ENCODE measurements around the gene UBE3D.
"Not testable (repeated sequence)": the region's sequence is repeated elsewhere in the genome, so short reads cannot be mapped to it uniquely, and the experiment has no call there.

Gene UBE3D

DNA sequence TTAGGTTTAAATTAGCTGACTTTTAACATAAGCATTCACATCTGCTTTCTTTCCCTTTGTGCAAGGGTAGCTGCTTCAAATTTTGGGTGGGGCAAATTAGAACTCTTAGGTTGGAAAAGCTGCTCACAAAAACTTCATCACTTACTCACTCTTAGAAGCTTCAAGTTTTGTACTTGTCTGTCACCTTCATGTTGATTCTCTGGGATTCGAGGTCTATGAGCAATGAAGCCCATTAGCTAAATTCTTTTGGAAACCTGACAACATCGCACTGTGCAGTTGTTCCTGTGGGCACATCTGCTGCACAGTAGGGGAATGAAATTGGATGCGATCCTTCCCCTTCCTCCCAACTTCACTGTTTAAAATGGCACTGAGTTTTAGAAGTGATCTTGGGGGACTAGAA, 156.1 kb downstream of the UBE3D start:
- no peak for DNase-seq

DNA sequence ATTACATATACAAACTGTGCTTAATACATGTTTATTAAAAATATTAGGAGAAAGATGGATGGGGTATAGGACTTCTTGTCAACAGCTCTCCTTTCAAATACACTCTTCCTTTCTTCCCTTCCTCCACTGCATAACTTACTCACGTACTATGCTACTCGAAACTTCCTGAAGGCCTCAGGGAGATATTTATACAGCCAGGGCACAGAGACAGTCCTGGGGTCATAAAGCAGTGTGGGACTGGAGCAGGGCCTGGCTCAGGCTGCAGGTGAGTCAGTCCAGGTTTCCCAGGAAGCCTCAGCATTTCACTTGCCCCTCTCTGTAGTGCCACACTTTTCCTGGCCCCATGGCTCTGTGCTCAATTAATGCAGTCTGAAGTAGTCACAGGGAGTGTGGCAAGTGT, 157.0 kb downstream of the UBE3D start:
- no peak for DNase-seq

DNA sequence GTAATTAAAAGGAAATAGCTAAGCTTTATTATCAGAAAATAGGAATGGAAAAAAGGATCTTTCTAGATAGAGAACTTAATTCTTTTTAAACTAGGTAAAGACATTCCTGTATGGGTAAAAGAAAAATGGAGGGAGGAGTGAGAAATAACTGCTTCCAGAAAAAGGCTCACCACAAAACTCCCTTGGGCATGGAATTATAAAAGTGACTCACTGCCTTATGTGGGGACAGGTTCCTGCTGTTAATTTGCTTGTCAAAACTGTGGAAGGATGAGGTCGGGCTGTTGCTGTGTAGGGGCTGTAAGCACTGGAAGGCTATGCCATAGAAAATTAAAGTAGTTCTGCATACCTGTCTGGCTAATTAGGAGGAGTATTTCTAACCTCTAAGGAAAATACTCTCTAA, 158.7 kb downstream of the UBE3D start:
- no peak for DNase-seq

DNA sequence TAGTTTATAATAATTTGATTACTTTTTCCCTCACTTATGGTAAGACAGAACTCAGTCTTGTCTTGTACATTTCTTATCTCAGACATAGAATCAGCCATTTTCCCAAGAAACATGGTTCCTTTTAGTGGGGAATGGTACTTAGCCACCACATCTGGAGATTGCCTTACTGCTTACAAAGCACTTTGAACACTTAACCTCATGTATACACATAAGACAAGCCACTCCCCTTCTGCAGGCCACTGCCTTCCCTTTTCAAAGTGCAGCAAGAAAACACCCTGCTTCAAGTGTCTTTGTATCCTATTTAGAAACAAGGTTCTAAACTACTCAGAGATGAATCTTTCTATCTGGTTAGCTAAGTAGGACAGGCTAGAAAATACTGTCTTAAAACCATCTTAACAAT, 159.2 kb downstream of the UBE3D start:
- DNase-seq = no peak

DNA sequence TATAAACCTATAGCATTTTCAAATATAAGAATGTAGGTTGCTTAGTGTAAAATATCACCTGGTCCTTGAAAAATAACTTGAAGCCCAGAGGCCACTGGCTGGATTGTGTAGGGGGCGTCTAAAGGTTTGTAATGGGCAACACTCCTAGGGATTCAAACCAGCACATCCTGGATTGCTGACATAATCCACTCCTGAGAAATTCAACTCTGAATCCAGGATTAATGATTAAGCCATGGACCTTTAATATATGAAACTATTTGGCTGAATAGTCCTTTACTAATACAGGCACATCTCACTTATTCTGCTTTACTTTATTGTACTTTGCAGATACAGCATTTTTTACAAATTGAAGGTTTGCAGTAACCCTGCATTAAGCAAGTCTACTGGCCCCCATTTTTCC, 160.8 kb downstream of the UBE3D start:
- DNase-seq = no peak

DNA sequence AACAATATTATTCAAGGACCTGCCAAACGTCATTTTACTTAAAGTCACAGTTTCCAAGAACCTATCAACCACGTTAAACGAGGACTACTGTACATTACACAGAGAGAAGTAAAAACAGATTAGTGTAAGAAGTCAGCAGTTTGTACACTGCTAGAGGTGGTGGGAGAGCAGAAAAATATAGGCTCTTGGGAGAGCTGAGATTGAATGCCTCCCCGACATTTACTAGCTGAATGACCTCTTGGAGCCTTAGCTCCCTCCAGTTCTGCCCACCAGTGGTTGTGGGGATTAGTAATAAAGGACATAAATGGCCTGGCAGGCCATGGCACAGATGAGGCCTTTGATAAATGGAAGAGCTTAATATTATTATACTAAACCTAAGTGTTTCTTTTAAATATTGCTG, 161.4 kb downstream of the UBE3D start:
- no peak for DNase-seq

DNA sequence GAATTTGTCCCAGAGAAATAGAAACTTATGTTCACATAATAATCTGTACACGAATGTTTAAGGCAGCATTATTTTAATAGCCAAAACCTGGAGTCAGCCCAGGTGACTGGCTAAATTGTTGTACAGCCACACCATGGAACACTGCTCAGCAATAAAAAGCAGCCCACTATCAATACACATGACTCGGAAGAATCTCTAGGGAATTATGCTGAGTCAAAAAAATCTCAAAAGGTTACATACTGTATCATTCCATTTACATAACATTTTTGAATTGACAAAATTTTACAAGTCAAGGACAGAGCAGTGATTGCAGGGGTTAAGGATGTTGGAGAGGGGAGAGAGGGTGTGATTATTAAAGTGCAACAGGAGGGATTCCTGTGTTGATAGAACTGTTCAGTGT, 163.4 kb downstream of the UBE3D start:
- DNase-seq = no peak

DNA sequence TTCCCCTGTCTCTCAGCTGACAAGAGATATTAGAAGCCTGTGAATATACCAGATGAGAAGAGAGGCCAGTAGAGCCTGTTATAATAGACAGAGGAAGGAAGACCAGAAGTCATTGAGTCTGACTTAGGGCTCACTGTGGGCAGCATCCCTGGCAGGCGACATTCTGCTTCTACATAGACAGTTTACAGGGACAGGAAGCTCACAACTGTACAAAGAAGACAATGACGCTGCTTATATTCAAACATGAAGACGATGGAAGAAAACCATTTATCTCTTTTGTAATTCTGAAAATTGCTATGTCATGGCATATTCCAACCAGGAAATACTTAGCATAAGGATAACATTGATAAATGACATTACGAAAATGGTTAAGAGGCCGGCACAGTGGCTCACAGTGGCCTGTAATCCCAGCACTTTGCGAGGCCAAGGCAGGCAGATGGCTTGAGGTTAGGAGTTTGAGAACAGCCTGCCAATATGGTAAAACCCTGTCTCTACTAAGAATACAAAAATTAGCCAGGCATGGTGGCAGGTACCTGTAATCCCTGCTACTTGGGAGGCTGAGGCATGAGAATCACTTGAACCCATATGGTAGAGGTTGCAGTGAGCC, 170.9 kb downstream of the UBE3D start:
- no peak for DNase-seq

DNA sequence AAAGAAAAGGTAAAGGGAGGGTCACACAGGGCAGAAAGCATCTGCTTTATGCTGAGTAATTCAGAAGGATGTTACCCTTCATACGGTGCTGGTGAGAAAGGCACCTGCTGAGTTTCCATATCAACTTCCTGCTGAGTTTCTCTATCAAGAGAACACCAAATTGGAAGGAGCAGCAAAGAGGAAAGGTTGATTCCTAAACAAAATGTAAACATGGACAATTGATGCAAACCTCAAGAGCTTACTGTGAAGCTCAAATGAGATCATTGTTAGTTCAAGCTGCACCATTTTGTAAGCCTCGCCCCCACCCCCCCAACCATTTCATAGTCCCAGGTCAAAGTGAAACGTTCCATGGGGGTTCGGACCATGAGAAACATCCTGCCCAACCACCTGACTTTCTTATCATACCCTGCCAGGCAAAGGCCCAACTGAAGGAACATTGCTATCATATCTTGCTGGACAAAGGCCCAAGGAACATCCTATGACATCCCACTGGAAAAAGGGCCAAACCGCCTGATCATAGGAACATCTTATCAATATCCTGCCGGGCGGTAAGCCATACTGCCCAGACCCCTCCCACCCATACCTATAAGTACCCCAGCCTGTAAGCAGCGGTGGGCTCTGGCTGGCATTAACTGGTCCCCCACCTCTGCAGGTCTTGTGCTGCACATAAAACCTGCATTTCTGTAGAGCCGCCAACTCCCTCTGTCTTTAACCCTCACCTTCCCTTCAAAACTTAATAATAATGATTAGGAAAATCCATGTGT, 171.6 kb downstream of the UBE3D start:
- no peak for DNase-seq

DNA sequence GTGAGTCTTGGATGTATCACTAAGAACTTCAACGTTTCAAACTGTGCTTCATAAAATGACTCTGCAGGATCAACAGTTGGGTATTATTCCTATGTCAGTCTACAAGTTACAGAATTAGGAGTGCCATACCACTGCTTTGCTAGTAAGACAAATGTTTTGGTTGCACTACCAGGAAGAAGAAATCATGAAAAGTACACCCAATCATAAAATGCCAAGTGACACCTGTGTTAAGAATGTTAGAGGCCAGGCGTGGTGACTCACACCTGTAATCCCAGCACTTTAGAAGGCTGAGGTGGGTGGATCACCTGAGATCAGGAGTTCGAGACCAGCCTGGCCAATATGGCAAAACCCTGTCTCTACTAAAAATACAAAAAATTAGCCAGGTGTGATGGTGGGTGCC, 174.1 kb downstream of the UBE3D start:
- not testable (repeated sequence) for DNase-seq

DNA sequence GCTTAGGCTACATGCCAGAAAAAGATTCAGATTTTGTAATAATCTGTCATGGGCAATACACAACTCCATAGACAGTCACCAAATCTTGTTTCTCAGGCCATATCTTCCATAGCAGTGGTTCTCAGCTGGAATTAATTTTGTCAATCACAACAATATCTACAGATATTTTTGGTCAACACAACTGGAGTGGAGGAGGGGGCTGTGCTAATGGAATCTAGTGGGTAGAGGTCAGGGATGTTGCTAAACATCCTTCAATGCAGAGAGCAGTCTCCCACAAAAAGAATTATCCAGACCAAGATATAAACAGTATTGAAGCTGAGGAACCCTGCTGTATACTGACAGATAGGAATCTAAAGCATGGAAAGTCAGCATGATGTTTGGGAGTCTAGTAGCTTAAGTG, 174.6 kb downstream of the UBE3D start:
- no peak for DNase-seq

DNA sequence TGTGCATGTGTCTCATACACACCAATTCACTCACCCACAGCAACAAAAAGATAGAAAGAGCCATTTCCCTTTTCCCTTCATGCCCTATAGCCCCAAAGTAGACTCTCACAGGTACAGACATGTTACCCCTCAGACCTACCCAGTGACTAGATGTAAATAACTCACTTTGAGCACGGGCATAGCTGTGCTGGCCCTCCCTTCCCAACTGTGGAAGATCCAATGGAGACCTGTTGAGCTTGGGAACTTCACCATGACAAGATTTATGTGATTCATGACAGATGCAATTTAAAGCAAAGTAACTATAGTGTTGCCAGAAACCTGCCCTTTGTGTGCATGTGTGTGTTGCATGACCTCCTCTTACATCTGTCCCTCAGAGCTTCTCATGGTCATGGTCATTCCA, 175.4 kb downstream of the UBE3D start:
- DNase-seq = no peak

DNA sequence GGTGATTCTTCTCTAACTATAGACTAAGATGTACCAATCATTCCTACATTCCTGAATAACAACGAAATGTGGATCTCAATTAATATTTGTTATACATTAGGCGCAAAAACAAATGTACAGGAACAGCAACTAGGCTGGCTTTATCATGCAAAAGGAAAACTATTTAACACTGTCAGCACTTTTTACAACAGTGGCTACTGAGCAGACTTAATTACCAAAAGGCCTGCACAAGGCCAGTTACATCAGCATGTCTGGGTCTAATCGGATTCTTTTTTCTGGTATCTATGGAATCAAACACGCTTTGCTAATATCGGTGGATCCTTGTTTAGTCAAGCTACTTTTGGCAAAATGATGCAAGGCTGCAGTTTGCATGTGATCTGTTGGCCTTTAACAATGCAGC, 176.5 kb downstream of the UBE3D start:
- no peak for DNase-seq

DNA sequence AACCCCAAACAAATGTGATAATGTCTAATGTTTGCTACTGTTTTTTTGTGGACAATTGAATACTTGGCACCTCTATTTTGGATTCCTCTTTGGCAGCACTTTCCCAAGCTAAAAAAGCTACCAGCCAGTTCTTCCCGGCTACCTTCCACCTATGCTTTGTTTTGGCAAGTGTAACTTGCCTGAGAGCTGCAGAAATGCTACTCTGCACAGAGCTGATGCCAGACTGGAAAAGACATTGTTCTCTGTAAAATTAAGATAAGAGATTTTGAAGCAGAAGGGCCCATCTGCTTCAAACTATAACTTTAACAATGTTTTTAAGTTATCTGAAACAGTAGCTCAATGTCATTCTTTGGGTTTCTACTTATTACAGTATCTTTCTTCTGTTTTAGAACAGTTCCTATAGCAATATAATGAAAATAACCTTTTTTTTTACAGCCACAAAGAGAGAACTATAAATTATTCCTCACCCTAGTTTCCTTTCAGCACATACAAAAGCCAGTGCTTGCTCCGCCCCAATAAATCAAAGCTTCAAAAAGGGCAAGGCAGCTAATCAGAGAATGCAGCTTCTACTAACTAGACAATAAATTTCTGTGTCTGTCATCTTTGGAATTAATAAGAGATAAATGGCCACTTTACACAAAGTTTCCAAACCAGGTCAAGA, 183.1 kb downstream of the UBE3D start:
- DNase-seq = no peak

DNA sequence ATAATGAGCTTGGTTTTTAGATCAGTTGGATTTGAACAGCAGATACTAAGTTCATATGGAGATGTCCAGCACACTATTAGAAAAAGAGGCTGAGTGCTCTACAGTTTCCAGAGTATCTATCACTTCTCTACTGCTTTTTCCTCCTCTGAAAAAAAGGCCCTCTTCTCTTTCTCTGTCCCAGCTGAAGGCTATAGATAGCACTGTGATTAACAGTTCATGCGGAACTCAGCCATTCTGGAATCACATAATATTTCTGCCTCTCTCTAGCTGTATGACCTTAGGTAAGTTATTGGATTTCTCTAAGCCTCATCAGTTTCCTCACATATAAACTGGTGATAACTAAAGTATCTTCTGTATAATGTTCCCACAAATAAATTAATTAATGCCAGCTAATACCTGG, 184.1 kb downstream of the UBE3D start:
- DNase-seq = no peak

DNA sequence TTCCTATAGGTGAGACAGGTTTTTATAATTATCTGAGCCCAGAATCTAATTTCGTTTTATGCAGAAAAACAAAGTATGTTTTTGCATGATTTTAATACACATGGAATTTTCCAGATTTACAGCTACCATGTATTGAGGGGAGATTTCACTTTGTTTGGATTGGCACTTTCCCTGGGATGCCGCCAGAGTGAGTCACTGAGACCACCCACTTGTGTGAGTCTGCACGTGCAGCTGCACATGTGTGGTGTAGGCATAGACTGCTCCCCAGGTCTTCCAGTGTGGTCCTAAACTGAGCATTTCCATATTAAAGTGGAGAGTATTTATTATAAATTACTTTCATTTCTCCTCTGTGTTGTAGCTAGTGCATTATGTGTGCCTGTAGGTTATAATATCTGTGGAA, 186.8 kb downstream of the UBE3D start:
- no peak for DNase-seq

DNA sequence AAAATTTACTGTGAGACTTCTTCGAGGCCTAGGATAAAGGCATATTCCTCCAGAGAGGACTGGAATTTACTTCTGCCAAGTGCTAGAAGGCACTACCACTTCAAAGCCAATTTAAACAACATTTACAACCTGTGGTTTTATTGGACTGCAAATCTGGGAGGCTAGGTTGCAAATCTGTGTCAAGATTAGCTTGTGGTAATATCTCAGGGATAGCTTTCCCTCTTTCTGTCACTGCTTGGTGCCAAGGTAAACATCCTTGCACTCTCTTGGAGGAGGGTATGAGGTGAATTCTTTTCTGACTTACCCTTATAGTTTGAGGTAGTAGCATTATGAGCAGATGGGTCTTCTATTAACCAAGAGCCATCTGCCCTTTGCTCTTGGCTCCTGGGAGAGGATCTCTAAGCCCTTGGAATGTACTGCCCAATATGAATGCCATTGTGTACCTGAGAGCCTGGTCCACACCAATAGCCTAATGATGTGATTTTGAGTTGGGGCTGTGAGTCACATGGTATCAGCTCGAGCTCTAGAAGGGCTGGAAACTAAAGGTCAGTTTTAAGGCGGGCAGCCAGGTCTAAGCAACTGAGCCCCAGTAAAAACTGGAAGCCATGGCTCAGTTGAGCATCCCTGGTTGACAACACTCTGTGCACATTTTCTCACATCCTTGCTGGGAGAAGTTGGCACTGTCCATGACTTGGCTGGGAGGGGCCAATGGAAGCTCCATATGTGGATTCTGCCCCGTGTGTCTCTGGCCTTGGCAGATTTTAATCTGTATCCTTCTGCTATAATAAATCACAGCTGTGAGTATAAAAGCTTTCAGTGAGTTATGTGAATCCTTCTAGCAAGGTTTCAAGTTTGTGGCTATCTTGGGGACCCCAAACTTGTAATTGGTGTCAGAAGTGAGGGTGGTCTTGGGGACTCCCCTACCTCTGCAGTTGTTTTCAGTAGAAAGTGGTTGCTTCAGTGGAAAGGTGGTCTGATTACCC, 188.1 kb downstream of the UBE3D start:
- DNase-seq = no peak

DNA sequence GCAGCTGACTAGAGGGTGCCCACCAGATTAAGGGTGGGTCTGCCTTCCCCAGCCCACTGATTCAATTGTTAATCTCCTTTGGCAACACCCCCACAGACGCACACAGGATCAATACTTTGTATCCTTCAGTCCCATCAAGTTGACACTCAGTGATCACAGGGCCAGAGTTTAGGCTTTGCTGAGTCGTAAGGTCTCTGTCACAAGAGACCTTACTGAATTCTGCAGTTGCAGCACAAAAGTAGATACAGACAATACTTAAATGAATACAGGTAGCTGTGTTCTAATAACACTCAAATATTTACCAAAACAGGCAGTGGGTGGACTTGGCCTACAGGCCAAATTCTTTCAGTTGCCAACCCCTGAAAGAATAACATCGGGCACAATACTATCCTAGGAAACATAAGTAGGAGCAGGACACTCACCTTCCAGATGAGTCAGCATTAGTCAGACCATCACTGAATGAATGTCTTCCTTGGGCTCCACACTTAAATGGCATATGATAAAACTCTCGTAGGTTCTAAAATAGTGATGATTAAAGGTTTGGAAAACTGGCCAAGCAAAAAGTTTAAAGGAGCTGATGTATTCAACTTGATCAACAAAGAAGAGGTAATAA, 190.0 kb downstream of the UBE3D start:
- DNase-seq = no peak

DNA sequence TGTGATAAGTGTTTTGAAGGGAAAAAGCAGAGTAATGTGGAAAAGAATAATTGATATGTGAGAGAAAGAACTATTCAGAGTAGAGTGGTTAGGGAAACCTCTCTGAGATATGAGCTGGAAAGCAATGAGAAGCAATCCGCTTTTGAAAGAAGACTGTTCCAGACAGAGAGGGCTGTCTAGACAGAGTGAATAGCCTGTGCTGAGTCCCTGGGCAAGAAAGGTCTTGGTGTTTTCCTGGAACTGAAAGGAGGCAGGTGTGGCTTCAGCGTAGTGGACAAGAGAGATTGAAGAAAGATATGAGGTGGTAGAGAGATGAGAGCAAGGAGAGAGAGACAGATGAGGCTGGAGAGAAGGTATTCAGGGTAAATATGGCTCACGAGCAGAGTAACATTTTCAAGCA, 190.8 kb downstream of the UBE3D start:
- no peak for DNase-seq

DNA sequence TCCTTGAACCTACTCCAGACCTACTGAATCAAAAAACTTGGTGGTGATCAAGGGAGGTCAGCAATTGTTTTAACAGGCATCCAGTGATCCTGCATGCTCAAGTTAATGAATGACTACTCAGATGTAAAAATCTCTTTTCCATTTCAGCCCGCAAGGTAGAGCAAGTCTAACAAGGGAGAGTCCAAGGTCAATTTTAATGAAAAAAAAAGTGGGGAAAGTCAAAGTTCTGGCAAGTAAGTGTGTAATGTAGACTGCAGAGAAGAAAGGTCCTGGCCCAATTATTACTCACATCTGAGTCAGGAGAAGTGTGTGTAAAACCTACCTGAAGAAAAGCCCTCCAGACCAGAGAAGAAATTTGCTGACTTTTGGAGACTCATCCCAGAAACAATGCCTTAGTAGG, 193.5 kb downstream of the UBE3D start:
- DNase-seq = no peak

DNA sequence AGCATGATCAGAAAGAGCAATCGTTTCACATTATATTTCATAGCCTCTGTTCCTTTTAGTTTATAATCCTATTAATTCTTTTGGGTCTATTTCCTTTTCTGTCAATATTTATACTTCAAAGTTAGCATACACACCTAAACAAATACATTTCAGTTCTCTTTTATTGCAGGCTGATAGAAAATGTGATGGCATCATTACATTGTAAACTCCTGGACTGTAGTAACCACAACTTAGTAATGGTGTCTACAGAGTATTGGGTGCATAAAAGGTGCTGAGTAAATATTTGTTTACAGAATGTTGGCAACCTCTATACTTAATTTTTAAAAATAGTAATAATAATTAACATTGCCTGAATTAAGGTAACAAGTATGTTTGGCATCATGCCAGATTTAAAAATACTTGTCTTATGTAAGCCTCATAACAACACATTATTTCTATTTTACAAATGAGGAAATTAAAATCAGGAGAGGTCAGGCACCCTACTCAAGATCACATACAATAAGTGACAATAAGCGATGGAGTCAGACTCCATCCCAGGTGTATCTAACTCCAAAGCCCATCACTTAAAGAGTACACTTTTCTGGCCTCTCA, 195.0 kb downstream of the UBE3D start:
- no peak for DNase-seq

DNA sequence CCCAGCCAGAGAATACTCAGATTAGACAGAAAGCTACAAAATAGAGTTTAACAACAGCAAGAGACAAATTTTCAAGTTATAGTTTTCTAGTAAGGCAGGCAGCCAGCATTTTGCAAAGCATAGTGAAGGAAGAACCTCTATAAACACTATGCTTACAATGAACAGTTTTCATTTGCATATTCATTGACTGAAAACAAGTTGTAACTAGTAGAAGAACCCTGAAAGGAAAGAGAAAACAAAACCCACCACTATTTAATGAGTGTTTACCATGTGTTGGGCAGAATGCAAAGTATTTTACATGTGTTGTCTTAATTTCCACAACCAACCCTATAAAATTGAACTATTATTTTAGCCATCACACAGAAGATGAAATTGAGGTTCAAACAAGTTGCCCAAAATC, 196.1 kb downstream of the UBE3D start:
- DNase-seq = no peak

Data from midbrain (tissue), 1 donor.